K562 (cell line): Measurements from ENCODE around the gene AKT1S1. TPM values are rescaled to one million over a fixed set of nuclear protein-coding genes. Genes with fewer than 3 reads are reported as not detected.
A peak's percentile ranks its signal among the peaks of the same experiment; 100 is the strongest.

Experiments
- ATF7 ChIP-seq: fragments of 450-650 bp; IDR thresholded peaks from 2 replicates; pipeline ENCODE4 v1.7.1; 2014; ENCODE audit warnings: mild to moderate bottlenecking, moderate library complexity
- C11orf30 ChIP-seq: fragments of 450-650 bp; IDR thresholded peaks from 2 replicates; pipeline ENCODE4 v1.6.1; 2016; ENCODE audit warnings: low read depth, mild to moderate bottlenecking
- CBX8 ChIP-seq: fragments of 200-600 bp; sonication (generic); IDR thresholded peaks from 2 replicates; pipeline ENCODE4 v1.6.1; 2012; ENCODE audit warnings: borderline replicate concordance, mixed run types, low read depth, mild to moderate bottlenecking, moderate library complexity, mixed read lengths, low read length, control low read depth, inconsistent platforms; ENCODE audit not compliant: poor library complexity, severe bottlenecking; ENCODE audit errors: extremely low read depth
- CREM ChIP-seq: IDR thresholded peaks from 2 replicates; pipeline ENCODE4 v1.6.1; 2014; ENCODE audit warnings: antibody characterized with exemption, low read depth
- FOXP1 ChIP-seq: sonication (generic); formaldehyde crosslinking; IDR thresholded peaks from 2 replicates; pipeline ENCODE4 v1.8.0; 2022; ENCODE audit warnings: mild to moderate bottlenecking, missing genetic modification reagents
- GABPB2 ChIP-seq: fragments of 250-450 bp; sonication (Bioruptor Pico); conservative IDR thresholded peaks from 2 replicates; pipeline ENCODE4 v1.5.1; 2021; ENCODE audit warnings: mild to moderate bottlenecking
- KAT7 ChIP-seq: sonication (generic); formaldehyde crosslinking; IDR thresholded peaks from 2 replicates; pipeline ENCODE4 v1.8.0; 2022; ENCODE audit warnings: missing genetic modification reagents, mild to moderate bottlenecking, borderline replicate concordance
- MTA1 ChIP-seq: fragments of 450-650 bp; IDR thresholded peaks from 2 replicates; pipeline ENCODE4 v1.6.1; 2017; ENCODE audit warnings: borderline replicate concordance
- NCOA1 ChIP-seq: fragments of 450-650 bp; IDR thresholded peaks from 2 replicates; pipeline ENCODE4 v1.6.1; 2016; ENCODE audit warnings: low read depth
- PTBP1 ChIP-seq: fragments of 200-400 bp; formaldehyde crosslinking; IDR thresholded peaks from 2 replicates; pipeline ENCODE4 v1.6.1; 2017; ENCODE audit warnings: low read depth, low read length
- RAD51 ChIP-seq: fragments of 450-650 bp; IDR thresholded peaks from 2 replicates; pipeline ENCODE4 v1.7.1; 2016; ENCODE audit warnings: low read depth, mild to moderate bottlenecking, borderline replicate concordance
- RERE ChIP-seq: sonication (generic); formaldehyde crosslinking; IDR thresholded peaks from 2 replicates; pipeline ENCODE4 v1.8.0; 2023; ENCODE audit warnings: missing genetic modification reagents, mild to moderate bottlenecking, borderline replicate concordance
- SMARCA4 ChIP-seq: fragments of 450-650 bp; IDR thresholded peaks from 2 replicates; pipeline ENCODE4 v1.6.1; 2016
- TCF7L2 ChIP-seq: fragments of 150-350 bp; IDR thresholded peaks from 2 replicates; pipeline ENCODE4 v1.6.1; 2016; ENCODE audit warnings: low read depth, mild to moderate bottlenecking, low read length, moderate library complexity
- TEAD1 ChIP-seq, 2 experiments: fragments of 450-650 bp in 1 of 2; sonication (generic) in 1 of 2; formaldehyde crosslinking; IDR thresholded peaks; 2 replicates each; pipeline versions ENCODE4 v1.4.0 to v1.8.0; 2020 to 2022; ENCODE audit warnings: mild to moderate bottlenecking in 2 of 2, missing genetic modification reagents in 1 of 2
- TEAD4 ChIP-seq, 2 experiments: sonication (generic) in 1 of 2; formaldehyde crosslinking in 1 of 2; IDR thresholded peaks; 2 replicates each; pipeline versions ENCODE4 v1.6.1 to v1.8.0; 2012 to 2022; ENCODE audit warnings: borderline replicate concordance in 1 of 2, inconsistent platforms in 1 of 2, low read length in 1 of 2, mild to moderate bottlenecking in 1 of 2, missing genetic modification reagents in 1 of 2
- ZNF584 ChIP-seq: fragments of 200-800 bp; sonication (Bioruptor generic); IDR thresholded peaks from 2 replicates; pipeline ENCODE4 v1.6.1; 2016; ENCODE audit warnings: low read depth, mild to moderate bottlenecking, missing genetic modification characterization, missing compliant biosample characterization
- ZNF586 ChIP-seq: fragments of 450-650 bp; formaldehyde crosslinking; conservative IDR thresholded peaks from 2 replicates; pipeline ENCODE4 v1.4.0; 2020; ENCODE audit warnings: mild to moderate bottlenecking, moderate library complexity
- ZNF717 ChIP-seq: fragments of 250-450 bp; sonication (Bioruptor Pico); IDR thresholded peaks from 2 replicates; pipeline ENCODE4 v1.5.0; 2021
- ZNF766 ChIP-seq: fragments of 200-800 bp; sonication (Bioruptor generic); conservative IDR thresholded peaks from 2 replicates; pipeline ENCODE4 v1.6.1; 2016; ENCODE audit warnings: missing genetic modification characterization, missing compliant biosample characterization
- polyA plus RNA-seq, 8 experiments: library from polyadenylated mRNA; depleted of rRNA in 4 of 8; stranded (reverse) in 5 of 8; unstranded in 3 of 8; fragments of >200 nt; fragmentation: Nextera tagmentation in 2 of 8; fragmentation: Illumina TruSeq in 1 of 8; extraction: Ambion mirVana in 2 of 8; extraction: Trizol in 1 of 8; gene quantifications; 2 replicates each; pipeline versions ENCODE4 v1.2.1 to v1.2.3, GENCODE V29; 2011 to 2014; ENCODE audit warnings: inconsistent platforms in 1 of 8, missing spikeins in 1 of 8
- total RNA-seq, 7 experiments: library from RNA; depleted of rRNA in 6 of 7; stranded (reverse); fragments of >200 nt in 6 of 7; fragmentation: Illumina TruSeq in 2 of 7; extraction: Trizol in 2 of 7; gene quantifications; 2 replicates each; pipeline versions ENCODE4 v1.2.1 to v1.2.3, GENCODE V29; 2011 to 2021; ENCODE audit warnings: low replicate concordance in 1 of 7
- TF ChIP-seq, protein P1 (sequence below): fragments of 250-450 bp; sonication (Bioruptor Pico); IDR thresholded peaks from 2 replicates; pipeline ENCODE4 v1.8.0; 2022; ENCODE audit warnings: inconsistent platforms

AKT1S1 gene
- total and polyA plus RNA-seq, 9 of the 15 experiments (the other 6 are each of a cell fraction or from before 2014, with no cell fraction given): 1.2 to 50.3 (median 17.1) TPM

DNA sequence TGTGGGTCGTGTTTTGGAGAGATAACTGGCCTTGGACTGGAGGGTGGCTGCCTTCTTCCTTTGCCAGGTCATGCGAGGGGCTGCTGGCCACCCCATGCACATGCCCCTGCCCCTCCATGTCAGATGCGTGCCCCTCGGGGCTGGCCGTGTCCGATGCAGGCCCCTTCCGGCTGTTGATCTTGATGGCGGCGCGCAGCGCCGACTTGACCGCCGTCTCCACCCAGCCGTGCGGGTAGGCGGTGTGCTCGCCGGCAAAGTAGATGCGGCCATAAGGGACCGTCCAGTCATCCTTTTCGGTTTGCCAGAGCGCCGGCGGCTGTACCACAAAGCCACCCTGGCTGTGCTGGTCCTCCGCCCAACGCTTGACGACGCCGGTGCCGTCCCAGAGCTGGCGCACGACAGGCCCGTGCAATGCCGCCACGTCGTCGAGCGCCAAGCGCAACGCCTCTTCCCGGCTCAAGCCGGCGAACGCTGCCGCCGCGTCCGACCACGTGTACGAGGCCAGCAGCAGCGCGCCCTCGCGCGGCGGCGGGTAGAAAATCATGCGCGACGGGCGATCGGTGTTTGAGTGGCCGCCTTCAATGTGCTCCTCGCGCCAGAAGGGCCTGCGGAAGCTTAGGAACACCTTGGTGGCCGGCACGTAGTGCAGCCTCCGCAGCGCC is 12.7 kb upstream of the AKT1S1 start (continued):
- TF ChIP-seq ZNF766 (CRISPR knock-in tag) (peak; percentile 83; the same call in 1 of the 2 replicates), ZNF586 (CRISPR knock-in tag) (no peak), C11orf30 (no peak), PTBP1 (peak; percentile 37; the same call in 1 of the 2 replicates), NCOA1 (no peak; the same call in 1 of the 2 replicates), ATF7 (peak; percentile 87), TEAD1 (CRISPR knock-in tag; IDR thresholded peaks at IDR 0.05) (peak; percentile 43 to 98; a peak in 2 of 4 replicates), RERE (CRISPR knock-in tag) (0 out of 2 replicates have a peak, but pooled peaks have one; percentile 87), SMARCA4 (no peak), ZNF717 (no peak), KAT7 (CRISPR knock-in tag) (peak; percentile 99), RAD51 (peak; percentile 53; the same call in 1 of the 2 replicates), CREM (peak; percentile 89), GABPB2 (CRISPR knock-in tag) (no peak), MTA1 (no peak), TEAD4 (IDR thresholded peaks at IDR 0.05; ENCODE audit: low read length) (peak; percentile 77), TEAD4 (CRISPR knock-in tag; IDR thresholded peaks at IDR 0.05; ENCODE audit: borderline replicate concordance) (peak; percentile 97), ZNF584 (CRISPR knock-in tag) (0 out of 2 replicates have a peak, but pooled peaks have one; percentile 71), CBX8 (no peak), FOXP1 (CRISPR knock-in tag) (peak; percentile 100), TCF7L2 (no peak)
- TF ChIP-seq, protein P1, sequence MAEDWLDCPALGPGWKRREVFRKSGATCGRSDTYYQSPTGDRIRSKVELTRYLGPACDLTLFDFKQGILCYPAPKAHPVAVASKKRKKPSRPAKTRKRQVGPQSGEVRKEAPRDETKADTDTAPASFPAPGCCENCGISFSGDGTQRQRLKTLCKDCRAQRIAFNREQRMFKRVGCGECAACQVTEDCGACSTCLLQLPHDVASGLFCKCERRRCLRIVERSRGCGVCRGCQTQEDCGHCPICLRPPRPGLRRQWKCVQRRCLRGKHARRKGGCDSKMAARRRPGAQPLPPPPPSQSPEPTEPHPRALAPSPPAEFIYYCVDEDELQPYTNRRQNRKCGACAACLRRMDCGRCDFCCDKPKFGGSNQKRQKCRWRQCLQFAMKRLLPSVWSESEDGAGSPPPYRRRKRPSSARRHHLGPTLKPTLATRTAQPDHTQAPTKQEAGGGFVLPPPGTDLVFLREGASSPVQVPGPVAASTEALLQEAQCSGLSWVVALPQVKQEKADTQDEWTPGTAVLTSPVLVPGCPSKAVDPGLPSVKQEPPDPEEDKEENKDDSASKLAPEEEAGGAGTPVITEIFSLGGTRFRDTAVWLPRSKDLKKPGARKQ (CRISPR knock-in tag): no peak
